Ovary (tissue), 9 donors: ENCODE data around the gene TMUB1. TPM values are rescaled to one million over a fixed set of nuclear protein-coding genes. Genes with fewer than 3 reads are reported as not detected.
A peak's percentile ranks its signal among the peaks of the same experiment; 100 is the strongest.

Source experiments
- DNase-seq, 5 donors: peaks; one replicate each; pipeline ENCODE4 v3.0.0-alpha.2; 2019 to 2020
- H3K27ac ChIP-seq, 2 donors: fragments of 200-600 bp; one replicate each; pipeline versions ENCODE4 v1.5.1 to v1.8.0; 2019 to 2022
- H3K27me3 ChIP-seq: fragments of 200-600 bp; one replicate; pipeline ENCODE4 v1.8.0; 2022
- H3K36me3 ChIP-seq: fragments of 200-600 bp; sonication (generic); one replicate; pipeline ENCODE4 v1.5.1; 2019
- H3K4me1 ChIP-seq: one replicate; pipeline ENCODE4 v1.8.1; 2013; ENCODE audit warnings: mild to moderate bottlenecking, moderate library complexity; ENCODE audit not compliant: insufficient read depth
- H3K4me3 ChIP-seq: fragments of 200-600 bp; sonication (generic); one replicate; pipeline ENCODE4 v1.5.1; 2017
- H3K9me3 ChIP-seq, 2 donors: fragments of 200-600 bp in 1 of 2; sonication (generic) in 1 of 2; one replicate each; pipeline versions ENCODE4 v1.5.1 to v1.8.1; 2013 to 2019; ENCODE audit warnings: mild to moderate bottlenecking in 1 of 2, moderate library complexity in 1 of 2
- EP300 ChIP-seq: sonication (generic); formaldehyde crosslinking; IDR thresholded peaks from one replicate; pipeline ENCODE4 v1.6.1; 2017; ENCODE audit warnings: antibody characterized with exemption
- POLR2A ChIP-seq: fragments of 450-650 bp; IDR thresholded peaks from one replicate; pipeline ENCODE4 v1.6.1; 2017; ENCODE audit warnings: antibody characterized with exemption, mild to moderate bottlenecking, moderate library complexity
- WGBS, 3 donors: extraction: QIAGEN DNeasy Blood & Tissue Kit in 1 of 3; methylation state at CpG; one replicate each; pipeline versions ENCODE4 v1.1.5 to v1.1.7; 2013 to 2017; 5-methylcytosine and 5-hydroxymethylcytosine counted together
- intact Hi-C, 4 donors: fragments of 100-400 bp; cut with DNase I; formaldehyde crosslinking; loops; one replicate each; pipeline versions ENCODE4 v1.11.0 to v1.15.1; 2022 to 2023
- polyA plus RNA-seq, 2 donors: library from polyadenylated mRNA; stranded (reverse); fragments of 200-250 nt in 1 of 2; fragments of 350-450 nt in 1 of 2; fragmentation: Illumina TruSeq in 1 of 2; extraction: RNeasy Lipid Tissue Mini Kit (QIAGEN cat#74804) in 1 of 2; gene quantifications; one replicate each; pipeline ENCODE4 v1.2.3, GENCODE V29; 2013 to 2014
- total RNA-seq, 7 donors: library from RNA; depleted of rRNA in 2 of 7; stranded (reverse); fragments of >200 nt in 2 of 7; fragmentation: NEBNext Ultra II Directional in 3 of 7; extraction: Animal tissue kit (Norgen Biotek cat#: 25700) in 3 of 7; gene quantifications; one replicate each; pipeline versions ENCODE4 v1.1.0 to v1.2.4, GENCODE V29; 2016 to 2023
- TF ChIP-seq, protein P1 (sequence below), 3 donors: fragments of 450-650 bp in 2 of 3; fragments of 200-600 bp in 1 of 3; IDR thresholded peaks; one replicate each; pipeline versions ENCODE4 v1.5.1 to v1.8.0; 2016 to 2022; ENCODE audit warnings: antibody characterized with exemption in 3 of 3, mild to moderate bottlenecking in 1 of 3
- donor health status: DM: no; HTN: no; CAD: no; lungs with moderate emphysema.
- donor health status: DM: no; HTN: no; CAD: no.
- donor health status: Bipolar disorder and iron deficiency.
- donor health status: DM: yes; HTN: yes; CAD: no.
- donor health status: DM: no; HTN: no; CAD: no.
- donor health status: DM: yes; HTN: yes; CAD: no.

Gene TMUB1
- total and polyA plus RNA-seq, 9 donors, result 1.9 to 40.3 (median 28.8) TPM

DNA sequence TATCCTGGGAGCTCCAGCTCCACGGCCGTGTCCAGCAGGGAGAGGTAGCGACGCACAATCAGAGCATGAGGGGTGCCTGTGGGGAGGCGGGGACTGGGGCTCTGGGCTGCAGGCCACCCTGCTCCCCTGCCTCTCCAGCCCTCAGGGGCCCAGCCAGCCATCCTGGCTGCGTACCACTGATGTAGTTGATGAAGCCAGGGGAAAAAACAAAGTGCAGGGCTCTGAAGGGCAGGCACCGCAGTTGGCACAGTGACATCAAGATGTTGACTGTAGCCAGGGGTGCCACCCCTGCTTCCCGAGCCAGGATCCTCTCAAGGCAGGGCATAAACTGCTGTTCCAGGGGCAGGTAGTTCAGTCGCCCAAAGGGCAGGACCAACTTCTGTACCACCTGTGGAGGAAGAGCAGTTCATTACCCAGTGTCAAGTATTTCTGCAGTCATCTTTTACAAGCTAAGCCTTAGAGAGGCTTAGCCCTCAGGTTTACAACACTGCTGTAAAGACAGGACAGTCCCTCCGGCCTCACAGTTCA is 5.5 kb downstream of the TMUB1 start:
- intact Hi-C loops, result no loop called here
- no peaks in the 10 kb centered on the region for H3K27me3 ChIP-seq
- H3K36me3 ChIP-seq, result no peaks in the 10 kb centered on the region
- WGBS, 3 donors, result 73 to 75% (median 74%) methylated on average over 10 of the region's 10 CpGs
- no peak overlapping the region for H3K4me3 ChIP-seq
- no peak for TF ChIP-seq EP300
- TF ChIP-seq POLR2A, result no peak
- TF ChIP-seq, protein P1, sequence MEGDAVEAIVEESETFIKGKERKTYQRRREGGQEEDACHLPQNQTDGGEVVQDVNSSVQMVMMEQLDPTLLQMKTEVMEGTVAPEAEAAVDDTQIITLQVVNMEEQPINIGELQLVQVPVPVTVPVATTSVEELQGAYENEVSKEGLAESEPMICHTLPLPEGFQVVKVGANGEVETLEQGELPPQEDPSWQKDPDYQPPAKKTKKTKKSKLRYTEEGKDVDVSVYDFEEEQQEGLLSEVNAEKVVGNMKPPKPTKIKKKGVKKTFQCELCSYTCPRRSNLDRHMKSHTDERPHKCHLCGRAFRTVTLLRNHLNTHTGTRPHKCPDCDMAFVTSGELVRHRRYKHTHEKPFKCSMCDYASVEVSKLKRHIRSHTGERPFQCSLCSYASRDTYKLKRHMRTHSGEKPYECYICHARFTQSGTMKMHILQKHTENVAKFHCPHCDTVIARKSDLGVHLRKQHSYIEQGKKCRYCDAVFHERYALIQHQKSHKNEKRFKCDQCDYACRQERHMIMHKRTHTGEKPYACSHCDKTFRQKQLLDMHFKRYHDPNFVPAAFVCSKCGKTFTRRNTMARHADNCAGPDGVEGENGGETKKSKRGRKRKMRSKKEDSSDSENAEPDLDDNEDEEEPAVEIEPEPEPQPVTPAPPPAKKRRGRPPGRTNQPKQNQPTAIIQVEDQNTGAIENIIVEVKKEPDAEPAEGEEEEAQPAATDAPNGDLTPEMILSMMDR (IDR thresholded peaks at IDR 0.05), result no peak
- H3K9me3 ChIP-seq, result no peaks in the 10 kb centered on the region
- H3K4me1 ChIP-seq, result peaks cover 22% of the 10 kb centered on the region
- H3K27ac ChIP-seq, result no peak overlapping the region
- peak in 1 of 5 donors; percentile 19 for DNase-seq

DNA sequence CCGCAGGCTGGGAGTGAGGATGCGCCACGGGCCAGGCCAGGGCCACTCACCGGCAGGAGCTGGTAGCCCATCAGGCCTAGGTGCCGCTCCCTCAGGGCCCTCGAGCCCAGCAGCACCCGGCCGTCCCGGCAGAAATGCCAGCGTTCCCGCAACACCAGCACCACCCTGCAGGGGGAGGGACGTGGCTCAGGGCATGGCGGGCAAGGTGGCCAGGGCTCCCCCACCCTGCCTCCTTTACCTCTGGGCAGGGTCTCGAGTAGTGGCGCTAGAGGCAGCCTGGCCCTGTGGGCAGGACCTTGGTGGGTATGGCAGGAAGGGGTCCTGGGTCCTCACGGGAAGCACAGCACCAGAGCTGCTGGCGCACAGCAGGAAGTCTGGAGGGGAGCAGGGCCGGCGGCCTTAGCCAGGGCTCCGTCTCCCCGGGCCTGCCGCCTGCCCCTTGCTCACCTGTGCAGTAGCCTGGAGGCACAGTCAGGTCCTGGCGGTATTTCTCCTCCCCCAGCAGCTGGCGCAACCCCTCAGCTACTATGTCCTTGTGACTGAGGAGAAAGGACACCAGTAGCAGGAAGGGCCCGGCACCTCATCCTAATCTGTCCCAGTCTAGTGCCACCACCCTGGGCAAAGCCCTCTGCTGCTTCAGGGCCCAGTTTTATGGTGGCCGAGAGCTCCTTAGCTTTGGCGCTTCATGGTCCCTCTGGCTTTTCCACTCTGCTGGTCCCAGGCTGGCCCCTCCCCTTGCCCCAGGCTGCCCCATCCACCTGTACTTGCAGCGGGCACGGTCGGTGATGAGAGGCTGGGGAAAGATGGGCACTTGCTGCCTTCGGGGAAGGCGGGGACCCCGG is 6.2 kb downstream of the TMUB1 start:
- peak in 4 of 5 donors; percentile 22 to 39 (median 35) for DNase-seq
- no peak overlapping the region for H3K27ac ChIP-seq
- TF ChIP-seq POLR2A, result no peak
- TF ChIP-seq EP300, result no peak
- TF ChIP-seq, protein P1 (IDR thresholded peaks at IDR 0.05), result no peak
- WGBS, 3 donors, result 68 to 76% (median 71%) methylated on average over 30 to 33 of the region's 33 CpGs
- no peaks in the 10 kb centered on the region for H3K9me3 ChIP-seq
- no peaks in the 10 kb centered on the region for H3K27me3 ChIP-seq
- peaks cover 15% of the 10 kb centered on the region for H3K4me1 ChIP-seq
- intact Hi-C loops, result no loop called here
- H3K36me3 ChIP-seq, result no peaks in the 10 kb centered on the region
- H3K4me3 ChIP-seq, result no peak overlapping the region

DNA sequence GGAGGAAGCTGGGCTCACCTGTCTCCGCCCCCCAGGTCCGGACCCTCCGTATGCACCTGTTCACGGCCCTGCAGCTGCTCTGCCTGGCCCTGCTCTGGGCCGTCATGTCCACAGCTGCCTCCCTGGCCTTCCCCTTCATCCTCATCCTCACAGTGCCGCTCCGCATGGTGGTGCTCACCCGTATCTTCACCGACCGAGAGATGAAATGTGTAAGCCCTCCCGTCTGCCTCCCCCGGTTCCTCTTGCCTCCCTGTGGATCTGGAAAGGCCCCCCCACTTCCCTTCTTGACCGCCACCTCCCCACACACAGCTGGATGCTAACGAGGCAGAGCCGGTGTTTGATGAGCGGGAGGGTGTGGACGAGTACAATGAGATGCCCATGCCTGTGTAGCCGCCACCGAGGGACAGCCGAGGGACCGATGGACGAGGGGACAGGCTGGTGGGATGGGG is 7.3 kb downstream of the TMUB1 start:
- TF ChIP-seq POLR2A, result no peak
- no peak for TF ChIP-seq EP300
- TF ChIP-seq, protein P1 (IDR thresholded peaks at IDR 0.05), result no peak
- H3K4me1 ChIP-seq, result peaks cover 7% of the 10 kb centered on the region
- 71 to 78% (median 71%) methylated on average over 22 of the region's 22 CpGs for WGBS, 3 donors
- H3K9me3 ChIP-seq, result no peaks in the 10 kb centered on the region
- intact Hi-C loops, result no loop called here
- no peaks in the 10 kb centered on the region for H3K27me3 ChIP-seq
- no peaks in the 10 kb centered on the region for H3K36me3 ChIP-seq
- peak in 2 of 5 donors; percentile 32 to 34 for DNase-seq
- H3K27ac ChIP-seq, result no peak overlapping the region
- H3K4me3 ChIP-seq, result no peak overlapping the region

DNA sequence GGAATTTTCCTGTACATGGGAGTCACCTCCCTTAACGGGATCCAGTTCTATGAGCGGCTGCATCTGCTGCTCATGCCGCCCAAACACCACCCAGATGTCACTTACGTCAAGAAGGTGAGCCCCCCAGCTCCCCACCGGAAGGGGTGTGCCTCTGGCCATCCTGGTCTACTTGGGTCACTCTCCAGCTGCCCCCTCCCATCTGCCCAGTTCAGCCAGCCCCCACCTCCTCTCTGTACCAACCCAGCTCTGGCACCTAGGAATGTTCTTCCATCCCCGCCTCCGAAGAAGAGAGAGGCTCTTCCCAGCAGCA is 7.7 kb downstream of the TMUB1 start:
- H3K4me1 ChIP-seq, result peaks cover 7% of the 10 kb centered on the region
- 75 to 77% (median 76%) methylated on average over 7 of the region's 7 CpGs for WGBS, 3 donors
- TF ChIP-seq POLR2A (no peak), EP300 (no peak)
- TF ChIP-seq, protein P1 (IDR thresholded peaks at IDR 0.05), result no peak
- H3K27me3 ChIP-seq, result no peaks in the 10 kb centered on the region
- H3K9me3 ChIP-seq, result no peaks in the 10 kb centered on the region
- no peak overlapping the region for H3K4me3 ChIP-seq
- intact Hi-C loops, result no loop called here
- peak in 1 of 5 donors; percentile 19 for DNase-seq
- H3K36me3 ChIP-seq, result no peaks in the 10 kb centered on the region
- no peak overlapping the region for H3K27ac ChIP-seq
